Measurements from ENCODE around the gene NFAM1.

- TF ChIP-seq REST (IDR thresholded peaks at IDR 0.05; ENCODE audit: low read depth) (no peak), CTCF (IDR thresholded peaks at IDR 0.05 in 2 of 3, conservative IDR thresholded peaks at IDR 0.05 in 1 of 3; ENCODE audit: borderline replicate concordance in 1 of 3, insufficient read depth in 1 of 3, low read depth in 2 of 3, low read length in 2 of 3) (no peak), EZH2 (IDR thresholded peaks at IDR 0.05) (no peak), SIN3A (IDR thresholded peaks at IDR 0.05; ENCODE audit: low read depth) (no peak), RAD21 (IDR thresholded peaks at IDR 0.05; ENCODE audit: low read depth) (no peak), CEBPB (IDR thresholded peaks at IDR 0.05; ENCODE audit: low read depth) (no peak), POLR2A (IDR thresholded peaks at IDR 0.05; ENCODE audit: borderline replicate concordance, extremely low read depth, insufficient read depth, insufficient read length) (no peak), YY1 (IDR thresholded peaks at IDR 0.05; ENCODE audit: extremely low read depth, insufficient replicate concordance, low read depth, low read length) (no peak)
These were observed 21.5 kb downstream of the NFAM1 start for GRCh38 chr22:42410708-42411107.
